Measurements from ENCODE around the gene ADAMTS2. TPM values are rescaled to one million over a fixed set of nuclear protein-coding genes. Genes with fewer than 3 reads are reported as not detected.

Gene ADAMTS2
- polyA plus RNA-seq, 1 experiment = 129 TPM

DNA sequence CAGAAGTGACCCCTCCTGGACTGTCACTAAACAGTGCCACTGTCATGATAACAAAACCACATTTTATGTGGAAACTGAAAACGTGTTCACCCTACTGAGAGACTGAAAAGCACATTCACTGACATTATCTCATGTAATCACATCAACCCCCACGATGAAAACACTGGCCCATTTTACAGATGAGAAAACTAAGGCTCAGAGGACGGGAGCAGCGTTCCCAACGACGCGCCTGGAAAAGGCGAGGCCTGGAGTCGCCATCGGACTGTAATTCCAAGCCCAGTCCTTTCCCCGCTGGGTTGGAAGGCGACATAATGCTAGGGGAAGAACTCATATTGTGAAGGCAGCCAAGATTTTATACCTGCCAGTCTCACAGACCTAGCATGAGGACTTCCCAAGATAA is 140.0 kb downstream of the ADAMTS2 start:
- Histone ChIP-seq H3K36me3 (ENCODE audit: control insufficient read depth, insufficient read depth, low read length) (peaks cover 22% of the 10 kb centered on the region), H3K4me3 (ENCODE audit: low read depth, low read length) (no peak overlapping the region), H3K27me3 (ENCODE audit: control insufficient read depth, insufficient read depth, low read length) (no peaks in the 10 kb centered on the region)
- POLR2A ChIA-PET = no interaction called here
- DNase-seq (ENCODE audit: low read depth) = no peak
- TF ChIP-seq, protein P1, sequence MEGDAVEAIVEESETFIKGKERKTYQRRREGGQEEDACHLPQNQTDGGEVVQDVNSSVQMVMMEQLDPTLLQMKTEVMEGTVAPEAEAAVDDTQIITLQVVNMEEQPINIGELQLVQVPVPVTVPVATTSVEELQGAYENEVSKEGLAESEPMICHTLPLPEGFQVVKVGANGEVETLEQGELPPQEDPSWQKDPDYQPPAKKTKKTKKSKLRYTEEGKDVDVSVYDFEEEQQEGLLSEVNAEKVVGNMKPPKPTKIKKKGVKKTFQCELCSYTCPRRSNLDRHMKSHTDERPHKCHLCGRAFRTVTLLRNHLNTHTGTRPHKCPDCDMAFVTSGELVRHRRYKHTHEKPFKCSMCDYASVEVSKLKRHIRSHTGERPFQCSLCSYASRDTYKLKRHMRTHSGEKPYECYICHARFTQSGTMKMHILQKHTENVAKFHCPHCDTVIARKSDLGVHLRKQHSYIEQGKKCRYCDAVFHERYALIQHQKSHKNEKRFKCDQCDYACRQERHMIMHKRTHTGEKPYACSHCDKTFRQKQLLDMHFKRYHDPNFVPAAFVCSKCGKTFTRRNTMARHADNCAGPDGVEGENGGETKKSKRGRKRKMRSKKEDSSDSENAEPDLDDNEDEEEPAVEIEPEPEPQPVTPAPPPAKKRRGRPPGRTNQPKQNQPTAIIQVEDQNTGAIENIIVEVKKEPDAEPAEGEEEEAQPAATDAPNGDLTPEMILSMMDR (IDR thresholded peaks at IDR 0.05; ENCODE audit: insufficient read depth, low read depth, low read length) = no peak
- CTCF ChIA-PET = no interaction called here

DNA sequence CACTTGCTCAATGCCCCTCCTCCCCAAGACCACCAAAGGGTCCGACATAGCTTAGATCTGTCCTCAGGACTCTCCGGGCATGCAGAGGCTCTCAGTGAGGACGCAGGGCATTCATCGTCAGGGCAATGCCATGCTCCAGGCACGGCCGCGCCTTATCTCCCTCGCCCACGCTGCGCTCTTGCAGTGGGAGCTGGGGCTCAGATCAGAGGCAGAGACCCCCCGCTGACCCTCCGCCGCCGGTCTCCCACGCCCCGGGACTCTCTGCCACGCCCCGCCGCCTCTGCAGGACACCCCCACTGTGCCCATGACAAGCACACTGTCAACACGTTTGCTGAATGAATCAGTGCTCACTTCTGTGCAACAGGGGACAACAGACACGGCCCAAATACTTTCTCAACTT is 140.7 kb downstream of the ADAMTS2 start:
- no peaks in the 10 kb centered on the region for H3K27me3 ChIP-seq (ENCODE audit: control insufficient read depth, insufficient read depth, low read length)
- DNase-seq (ENCODE audit: low read depth) = no peak
- no peak overlapping the region for H3K4me3 ChIP-seq (ENCODE audit: low read depth, low read length)
- TF ChIP-seq, protein P1 (IDR thresholded peaks at IDR 0.05; ENCODE audit: insufficient read depth, low read depth, low read length) = no peak
- peaks cover 22% of the 10 kb centered on the region for H3K36me3 ChIP-seq (ENCODE audit: control insufficient read depth, insufficient read depth, low read length)
- ChIA-PET CTCF (no interaction called here), POLR2A (no interaction called here)

DNA sequence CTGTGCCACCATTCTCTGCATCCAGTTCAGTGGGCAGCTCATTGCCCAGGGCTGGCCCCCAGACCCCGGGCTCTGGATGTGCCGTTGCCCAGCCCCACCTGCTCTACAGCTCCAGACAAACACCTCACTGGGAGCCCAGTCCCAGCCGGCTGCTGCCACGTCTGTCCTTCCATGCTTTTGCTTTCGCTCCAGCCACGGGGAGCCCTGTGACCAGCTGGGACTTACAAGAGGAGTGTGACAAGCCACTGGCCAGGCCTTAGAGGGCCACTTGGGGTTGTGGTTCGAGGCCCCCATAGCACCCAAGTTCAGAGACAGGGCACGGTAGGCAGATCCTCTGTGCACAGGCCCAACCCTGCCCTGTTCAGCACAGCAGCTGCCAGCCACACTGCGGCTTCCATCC is 142.0 kb downstream of the ADAMTS2 start:
- CTCF ChIA-PET = interaction anchor here (1.8 kb wide), 1 partner anchor 139 kb away, joined by 5 read pairs; no protein-coding TSS in a partner anchor
- no peak overlapping the region for H3K4me3 ChIP-seq (ENCODE audit: low read depth, low read length)
- POLR2A ChIA-PET = no interaction called here
- no peaks in the 10 kb centered on the region for H3K27me3 ChIP-seq (ENCODE audit: control insufficient read depth, insufficient read depth, low read length)
- H3K36me3 ChIP-seq (ENCODE audit: control insufficient read depth, insufficient read depth, low read length) = peaks cover 28% of the 10 kb centered on the region
- DNase-seq (ENCODE audit: low read depth) = no peak
- TF ChIP-seq, protein P1 (IDR thresholded peaks at IDR 0.05; ENCODE audit: insufficient read depth, low read depth, low read length) = no peak

DNA sequence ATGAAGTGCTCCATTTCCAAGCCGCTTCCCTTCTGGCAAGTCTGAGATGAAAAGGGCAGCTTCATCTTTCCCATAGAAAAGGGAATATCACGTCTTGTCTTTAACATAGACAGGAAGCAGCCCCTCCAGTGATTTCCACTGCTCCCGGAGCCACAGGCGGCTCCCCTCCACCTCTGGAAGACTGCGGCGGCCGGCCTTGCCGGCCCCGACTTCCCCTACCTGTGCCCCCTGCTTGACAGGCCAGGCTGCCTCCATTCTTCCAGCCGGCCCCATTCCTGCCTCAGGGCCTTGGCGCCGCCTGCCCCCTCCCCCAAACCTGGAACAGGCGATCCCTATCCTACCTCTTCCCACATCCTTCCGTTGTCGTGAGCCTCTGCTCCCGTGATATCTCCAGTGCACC is 143.3 kb downstream of the ADAMTS2 start:
- DNase-seq (ENCODE audit: low read depth) = no peak
- POLR2A ChIA-PET = no interaction called here
- TF ChIP-seq, protein P1 (IDR thresholded peaks at IDR 0.05; ENCODE audit: insufficient read depth, low read depth, low read length) = no peak
- H3K4me3 ChIP-seq (ENCODE audit: low read depth, low read length) = no peak overlapping the region
- H3K27me3 ChIP-seq (ENCODE audit: control insufficient read depth, insufficient read depth, low read length) = no peaks in the 10 kb centered on the region
- H3K36me3 ChIP-seq (ENCODE audit: control insufficient read depth, insufficient read depth, low read length) = peaks cover 33% of the 10 kb centered on the region
- CTCF ChIA-PET = interaction anchor here (1.8 kb wide), 1 partner anchor 141 kb away, joined by 5 read pairs; no protein-coding TSS in a partner anchor

DNA sequence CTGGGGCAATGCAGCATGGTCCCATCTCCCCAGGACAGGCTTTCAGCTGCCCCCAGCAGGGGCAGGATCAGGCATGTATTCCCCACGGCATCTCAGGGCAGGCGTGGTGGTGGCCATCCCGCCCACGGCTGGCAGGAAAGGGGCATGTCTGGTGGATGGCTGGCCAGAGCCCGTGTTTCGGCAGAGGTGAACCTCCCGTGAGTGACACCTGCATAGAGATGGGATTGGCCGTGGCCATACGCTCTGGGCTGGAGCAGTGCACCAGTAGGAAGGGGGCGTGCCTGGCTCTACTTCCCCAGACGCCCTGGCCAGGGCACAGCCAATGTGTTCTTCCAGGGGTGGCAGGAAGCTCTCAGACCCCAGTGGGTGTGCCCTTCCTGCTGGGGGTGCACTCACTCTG is 146.0 kb downstream of the ADAMTS2 start:
- no peak for DNase-seq (ENCODE audit: low read depth)
- H3K36me3 ChIP-seq (ENCODE audit: control insufficient read depth, insufficient read depth, low read length) = peaks cover 26% of the 10 kb centered on the region
- ChIA-PET CTCF (no interaction called here), POLR2A (no interaction called here)
- TF ChIP-seq, protein P1 (IDR thresholded peaks at IDR 0.05; ENCODE audit: insufficient read depth, low read depth, low read length) = no peak
- H3K4me3 ChIP-seq (ENCODE audit: low read depth, low read length) = no peak overlapping the region
- H3K27me3 ChIP-seq (ENCODE audit: control insufficient read depth, insufficient read depth, low read length) = no peaks in the 10 kb centered on the region
